Left cardiac atrium (tissue), 4 donors: ENCODE data around the gene HTR7. TPM values are rescaled to one million over a fixed set of nuclear protein-coding genes. Genes with fewer than 3 reads are reported as not detected.
"Not testable (repeated sequence)": the region's sequence is repeated elsewhere in the genome, so short reads cannot be mapped to it uniquely, and the experiment has no call there.

Source experiments
- ATAC-seq, 2 donors: fragments of 200-7000 bp; cut with Tn5 transposase; one replicate each; pipeline ENCODE4 v1.9.1; 2020; ENCODE audit warnings: mild to moderate bottlenecking in 2 of 2, moderate library complexity in 2 of 2
- DNase-seq: peaks from one replicate; pipeline ENCODE4 v3.0.0-alpha.2; 2020
- intact Hi-C, 2 donors: fragments of 100-400 bp; cut with DNase I; formaldehyde crosslinking; loops; one replicate each; pipeline versions ENCODE4 v1.14.1 to v1.15.1; 2022 to 2023
- total RNA-seq, 2 donors: library from RNA; stranded (reverse); fragmentation: NEBNext Ultra II Directional; extraction: Animal tissue kit (Norgen Biotek cat#: 25700); gene quantifications; one replicate each; pipeline ENCODE4 v1.2.1, GENCODE V29; 2021
- donor health status: DM: no; HTN: yes; CAD: no.
- donor health status: DM: no; HTN: yes; CAD: no; lungs with severe emphysema.
- donor health status: DM: yes; HTN: yes; CAD: no.
- donor health status: Dilated cardiomyopathy.

Gene HTR7
- total RNA-seq, 2 donors from 2014 or later, result 0.31 to 0.32 TPM

GRCh38 chr10:90862908-90863514, 5.2 kb upstream of the HTR7 start:
- DNase-seq (no peak), ATAC-seq (peak in 1 of 2 donors; percentile 33)
- intact Hi-C loops, result loop anchor here in 1 of 2 donors (10.0 kb wide), 1 partner anchor 118 kb away; no protein-coding TSS in a partner anchor

GRCh38 chr10:90860790-90861189, 3.0 kb upstream of the HTR7 start:
- no peak for DNase-seq
- ATAC-seq, result no peak
- intact Hi-C loops, result loop anchor here (2.0 to 10.0 kb wide), 2 partner anchors 110 to 116 kb away; no protein-coding TSS in a partner anchor

GRCh38 chr10:90859321-90859751, 1.5 kb upstream of the HTR7 start:
- intact Hi-C loops, result no loop called here
- DNase-seq, result no peak
- no peak for ATAC-seq

- intact Hi-C loops, result no loop called here
- ATAC-seq, result peak in 1 of 2 donors; percentile 13
- DNase-seq, result no peak
Observed at GRCh38 chr10:90858461-90858968, 676 bp upstream of the HTR7 start.

GRCh38 chr10:90856964-90857634, 740 bp downstream of the HTR7 start:
- peak; percentile 24 to 29 for ATAC-seq
- intact Hi-C loops, result no loop called here

GRCh38 chr10:90856261-90856660, 1.6 kb downstream of the HTR7 start:
- intact Hi-C loops, result no loop called here
- ATAC-seq, result no peak
- no peak for DNase-seq

More at GRCh38 chr10:90856964-90857634, 740 bp downstream of the HTR7 start:
- no peak for DNase-seq

- no peak for DNase-seq
- ATAC-seq, result no peak
- intact Hi-C loops, result no loop called here
Observed at GRCh38 chr10:90855126-90855525, 2.7 kb downstream of the HTR7 start.

GRCh38 chr10:90849956-90850749, 7.7 kb downstream of the HTR7 start:
- no peak for ATAC-seq
- intact Hi-C loops, result no loop called here

GRCh38 chr10:90847436-90847835, 10.4 kb downstream of the HTR7 start:
- intact Hi-C loops, result no loop called here
- ATAC-seq (peak; percentile 47 to 87), DNase-seq (no peak)

More at GRCh38 chr10:90849956-90850749, 7.7 kb downstream of the HTR7 start:
- DNase-seq, result no peak

- DNase-seq (no peak), ATAC-seq (no peak)
- intact Hi-C loops, result no loop called here
Observed at GRCh38 chr10:90846746-90847145, 11.1 kb downstream of the HTR7 start.

GRCh38 chr10:90845726-90846125, 12.1 kb downstream of the HTR7 start:
- ATAC-seq, result no peak
- intact Hi-C loops, result no loop called here

GRCh38 chr10:90842725-90843124, 15.1 kb downstream of the HTR7 start:
- ATAC-seq (no peak), DNase-seq (no peak)
- intact Hi-C loops, result no loop called here

More at GRCh38 chr10:90845726-90846125, 12.1 kb downstream of the HTR7 start:
- no peak for DNase-seq

- ATAC-seq (no peak), DNase-seq (no peak)
- intact Hi-C loops, result no loop called here
Observed at GRCh38 chr10:90837486-90837885, 20.4 kb downstream of the HTR7 start.

GRCh38 chr10:90834326-90834725, 23.5 kb downstream of the HTR7 start:
- intact Hi-C loops, result no loop called here
- no peak for ATAC-seq
- no peak for DNase-seq

GRCh38 chr10:90832111-90832510, 25.7 kb downstream of the HTR7 start:
- DNase-seq, result no peak
- no peak for ATAC-seq
- intact Hi-C loops, result no loop called here

GRCh38 chr10:90822508-90822907, 35.3 kb downstream of the HTR7 start:
- DNase-seq, result no peak
- ATAC-seq, result no peak
- intact Hi-C loops, result no loop called here

- DNase-seq, ATAC-seq, intact Hi-C loops: not testable (repeated sequence)
Observed at GRCh38 chr10:90821864-90822263, 36.0 kb downstream of the HTR7 start.

GRCh38 chr10:90819911-90820310, 37.9 kb downstream of the HTR7 start:
- DNase-seq, result no peak
- no peak for ATAC-seq

GRCh38 chr10:90818736-90819135, 39.1 kb downstream of the HTR7 start:
- DNase-seq (no peak), ATAC-seq (no peak)
- intact Hi-C loops, result no loop called here

More at GRCh38 chr10:90819911-90820310, 37.9 kb downstream of the HTR7 start:
- intact Hi-C loops, result no loop called here
